Measurements from ENCODE around the gene CERS3.

The CERS3 gene
- long read RNA-seq, donor 1: 0 reads
- long read RNA-seq, donor 2: 0 reads
- long read RNA-seq, donor 3: 0 reads
- long read RNA-seq, donor 4: 0 reads
- long read RNA-seq, donor 5: 0 reads
- long read RNA-seq, donor 6: 0 reads
- long read RNA-seq, donor 7: 0 reads
- long read RNA-seq, donor 8: 0 reads

DNA sequence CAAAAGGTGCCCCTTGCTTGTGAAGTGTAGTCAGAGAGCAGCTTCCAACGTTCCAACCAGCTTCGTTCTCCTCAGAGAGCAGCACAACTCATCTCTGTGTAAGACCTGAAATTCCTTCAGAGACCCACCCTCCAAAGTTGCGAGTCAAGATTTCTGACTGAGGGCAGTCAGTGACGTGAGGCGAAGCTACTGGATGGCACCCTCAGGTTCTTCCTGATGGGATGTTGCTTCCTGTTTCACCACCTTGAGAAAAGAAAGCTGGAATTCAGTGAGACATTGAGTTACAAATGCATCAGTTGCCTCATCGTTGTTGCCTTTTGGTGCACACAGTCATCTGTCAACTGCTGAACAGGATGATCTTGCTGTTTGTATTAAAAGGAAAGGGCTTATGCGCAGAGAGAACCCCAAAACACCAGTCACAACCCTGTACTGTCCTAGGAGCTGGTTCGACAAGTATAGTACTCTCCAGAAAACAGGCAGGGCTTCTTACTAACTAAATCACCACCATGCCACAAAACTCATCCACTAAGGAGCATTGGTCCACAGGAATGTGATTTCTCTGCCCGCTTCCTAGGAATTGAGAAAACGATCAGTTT lies at the start of gene CERS3:
Gene CERS3 (minus strand): TSS at position 118 of the 596 bp plus-strand sequence. CDS start 27,101 bp downstream, outside the sequence.
- no peak for DNase-seq

GRCh38 chr15:100573526-100573925 lies 44.8 kb upstream of the CERS3 start:
- DNase-seq: no peak

- DNase-seq: no peak
Measured at GRCh38 chr15:100572362-100572983, 43.7 kb upstream of the CERS3 start.

GRCh38 chr15:100571592-100572167 lies 42.9 kb upstream of the CERS3 start:
- no peak for DNase-seq

GRCh38 chr15:100570735-100571313 lies 42.1 kb upstream of the CERS3 start:
- DNase-seq: no peak

DNA sequence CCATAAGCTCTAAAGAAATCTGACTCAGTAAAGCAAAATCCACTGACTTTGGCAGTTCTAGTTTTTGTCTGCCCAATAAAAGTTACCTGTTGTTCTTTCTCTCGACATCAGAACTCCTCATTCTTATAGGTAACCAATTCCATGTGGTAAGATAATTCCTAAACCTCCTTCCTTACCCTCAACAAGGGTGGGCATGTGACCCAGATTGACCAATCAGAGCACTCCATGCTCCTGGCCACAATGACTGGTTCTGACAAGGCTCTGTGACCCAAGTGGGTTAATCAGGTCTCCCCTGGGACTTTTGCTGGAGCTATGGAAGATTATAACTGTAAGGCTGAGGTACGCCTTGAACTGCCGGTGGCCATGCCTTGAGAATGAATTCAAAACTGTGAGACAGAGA lies 41.5 kb upstream of the CERS3 start:
- DNase-seq: no peak

- no peak for DNase-seq
Measured at GRCh38 chr15:100569391-100569790, 40.6 kb upstream of the CERS3 start.

- no peak for DNase-seq
Measured at GRCh38 chr15:100566850-100567628, 38.3 kb upstream of the CERS3 start.

DNA sequence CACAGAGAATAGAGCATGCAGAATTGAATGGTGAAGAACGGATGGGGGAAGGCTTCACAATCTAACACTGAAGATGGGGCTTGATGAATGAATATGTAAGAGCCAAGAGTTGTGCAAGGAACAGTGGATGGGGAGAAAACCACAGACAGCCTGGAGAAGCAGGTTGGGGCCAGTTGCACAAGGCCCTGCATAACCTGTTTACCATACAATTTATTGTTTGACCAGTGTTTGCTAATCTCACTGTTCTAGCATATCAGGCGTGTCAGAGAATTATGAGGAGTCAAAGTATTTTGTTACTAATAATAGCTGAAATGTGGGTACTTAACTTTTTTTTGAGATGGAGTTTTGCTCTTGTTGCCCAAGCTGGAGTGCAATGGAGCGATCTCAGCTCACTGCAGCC lies 36.8 kb upstream of the CERS3 start:
- DNase-seq: no peak

- no peak for DNase-seq
Measured at GRCh38 chr15:100560323-100560722, 31.6 kb upstream of the CERS3 start.

GRCh38 chr15:100559330-100559729 lies 30.6 kb upstream of the CERS3 start:
- no peak for DNase-seq

DNA sequence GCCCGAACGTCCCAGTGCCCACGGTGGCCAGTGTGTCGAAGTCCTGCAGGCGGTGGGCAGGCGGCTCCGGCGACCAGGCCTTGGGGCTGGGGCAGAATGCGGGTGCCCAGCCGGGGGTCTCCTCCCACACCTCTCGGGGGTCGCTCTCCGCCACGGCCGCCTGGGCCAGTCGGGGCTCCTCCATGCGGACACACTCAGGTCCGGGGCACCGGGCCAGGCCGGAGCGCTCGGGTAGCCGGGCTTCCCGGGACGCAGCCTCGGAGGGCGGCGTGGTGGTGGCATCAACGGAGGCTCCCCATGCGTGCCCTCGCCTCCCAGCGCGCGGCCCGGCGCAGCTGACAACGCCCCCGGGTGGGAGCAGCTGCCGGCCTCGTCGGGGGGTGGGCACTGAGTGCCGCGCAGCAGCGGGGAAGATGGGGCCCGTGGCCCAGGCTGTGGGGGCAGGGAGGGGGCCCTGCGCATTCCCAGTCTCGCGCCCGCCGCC lies 30.1 kb upstream of the CERS3 start:
- DNase-seq: no peak

DNA sequence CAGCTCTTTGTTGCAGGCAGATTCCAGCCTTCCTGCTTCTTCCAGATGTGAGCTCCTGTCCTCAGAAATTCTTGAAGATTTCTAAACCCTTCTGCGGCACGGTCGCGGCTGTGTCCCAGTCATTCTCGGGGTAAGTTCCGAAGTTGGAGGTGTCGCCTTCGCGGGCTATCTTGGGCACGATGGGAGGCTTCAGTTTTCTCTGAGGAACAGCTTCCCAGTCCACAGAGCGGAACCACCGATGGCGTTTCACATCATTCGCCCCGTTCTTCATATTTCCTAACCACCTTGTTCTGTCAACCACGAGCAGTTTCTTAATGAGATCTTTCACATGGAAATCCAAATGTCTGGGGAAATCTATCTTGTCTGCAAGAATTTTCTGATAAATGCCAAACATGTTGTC lies 24.7 kb upstream of the CERS3 start:
- no peak for DNase-seq

DNA sequence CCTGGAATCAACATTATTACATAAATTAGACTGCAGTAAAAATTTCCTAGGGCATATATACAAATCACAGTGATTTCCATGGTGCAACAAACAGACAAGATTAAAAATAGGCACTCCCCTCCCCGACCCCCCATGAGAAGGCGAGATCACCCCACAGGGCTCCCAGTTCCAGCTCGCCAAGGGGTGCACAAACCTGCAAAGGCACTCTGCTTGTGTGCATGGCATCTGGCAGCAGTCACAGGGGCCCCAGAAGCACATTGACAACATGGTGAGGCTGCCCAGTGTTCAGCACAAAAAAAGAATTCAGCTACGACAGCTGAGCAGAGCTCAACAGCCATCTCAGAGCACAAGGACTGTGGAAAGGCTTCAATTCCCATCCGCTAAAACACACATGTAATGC lies 19.2 kb upstream of the CERS3 start:
- no peak for DNase-seq

DNA sequence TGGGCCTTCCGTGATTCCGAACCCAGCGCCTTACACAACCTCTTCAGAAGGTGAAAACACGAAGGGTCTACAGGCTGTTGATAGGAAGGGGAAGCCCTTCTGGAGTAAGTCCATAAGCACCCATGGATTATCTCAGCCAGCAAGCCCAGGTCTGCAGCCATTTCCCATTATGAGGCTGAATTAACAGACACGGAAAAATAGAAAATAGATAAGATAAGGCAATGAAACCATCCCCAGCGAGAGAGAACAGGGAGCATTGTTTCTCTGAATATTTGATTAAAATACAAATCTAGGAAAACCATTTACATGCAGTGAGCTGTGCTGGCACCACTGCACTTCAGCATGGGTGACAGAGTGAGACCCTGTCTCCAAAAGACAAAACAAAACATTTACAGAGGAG lies 16.2 kb upstream of the CERS3 start:
- no peak for DNase-seq

DNA sequence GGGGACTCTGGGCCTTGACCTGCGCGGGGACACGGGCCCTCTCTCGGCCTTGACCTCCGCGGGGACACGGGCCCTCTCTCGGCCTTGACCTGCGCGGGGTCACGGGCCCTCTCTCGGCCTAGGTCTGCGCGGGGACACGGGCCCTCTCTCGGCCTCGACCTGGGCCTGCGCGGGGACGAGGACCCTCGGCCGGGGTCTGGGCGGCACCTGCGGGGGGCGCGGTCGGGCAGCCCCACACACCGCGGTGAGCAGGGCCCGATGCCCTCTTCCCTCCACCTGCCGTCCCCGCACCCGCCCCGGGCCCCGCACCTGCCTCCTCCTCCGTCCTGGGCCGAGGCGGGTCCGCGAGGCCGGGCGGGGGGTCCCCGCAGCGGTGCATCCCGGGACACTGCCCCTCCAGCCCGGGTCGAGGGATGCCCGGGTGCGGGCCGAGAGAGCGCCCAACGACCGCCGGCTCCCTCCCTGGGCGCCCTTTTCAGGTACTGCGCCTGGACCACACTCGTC lies 15.6 kb upstream of the CERS3 start:
- DNase-seq: no peak

DNA sequence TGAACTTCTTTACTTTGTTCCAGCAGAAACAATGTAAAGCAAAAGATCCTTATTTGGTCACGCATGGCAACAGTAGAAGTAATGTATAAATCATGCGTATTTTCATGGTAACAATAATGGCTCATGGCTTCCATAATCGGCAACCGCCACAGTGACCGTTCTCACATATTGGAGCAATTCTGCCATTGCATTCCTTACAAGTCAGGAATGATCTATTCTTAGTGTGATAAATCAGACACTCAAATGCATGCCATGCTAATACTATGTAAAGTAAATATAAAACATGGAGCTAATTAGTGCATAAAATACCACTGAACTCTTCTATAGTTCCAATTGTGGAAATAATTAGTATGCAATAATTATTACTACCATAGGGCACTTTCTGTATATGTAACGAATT lies 13.5 kb upstream of the CERS3 start:
- DNase-seq: no peak

- DNase-seq: no peak
Measured at GRCh38 chr15:100537331-100537730, 8.6 kb upstream of the CERS3 start.

GRCh38 chr15:100536733-100537132 lies 8.0 kb upstream of the CERS3 start:
- no peak for DNase-seq

DNA sequence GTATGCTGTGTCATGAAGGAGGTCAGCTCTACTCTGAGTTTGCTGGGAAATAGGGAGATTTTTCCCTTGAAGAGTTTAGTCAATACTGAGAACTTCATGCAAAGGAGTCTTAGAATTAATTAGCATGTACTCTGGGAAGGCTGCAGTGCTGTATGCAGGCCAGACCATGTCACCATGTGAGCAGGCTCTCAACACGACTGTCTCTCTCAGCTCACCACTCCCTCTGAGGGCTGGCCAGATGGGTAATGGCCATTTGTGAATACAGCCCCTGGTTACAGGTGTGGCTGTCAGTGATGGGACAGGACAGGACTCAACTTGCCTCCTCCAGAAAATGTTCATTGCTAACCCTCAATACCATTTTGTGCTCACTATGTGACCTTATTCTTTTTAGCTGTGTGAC lies 5.1 kb upstream of the CERS3 start:
- DNase-seq: no peak

DNA sequence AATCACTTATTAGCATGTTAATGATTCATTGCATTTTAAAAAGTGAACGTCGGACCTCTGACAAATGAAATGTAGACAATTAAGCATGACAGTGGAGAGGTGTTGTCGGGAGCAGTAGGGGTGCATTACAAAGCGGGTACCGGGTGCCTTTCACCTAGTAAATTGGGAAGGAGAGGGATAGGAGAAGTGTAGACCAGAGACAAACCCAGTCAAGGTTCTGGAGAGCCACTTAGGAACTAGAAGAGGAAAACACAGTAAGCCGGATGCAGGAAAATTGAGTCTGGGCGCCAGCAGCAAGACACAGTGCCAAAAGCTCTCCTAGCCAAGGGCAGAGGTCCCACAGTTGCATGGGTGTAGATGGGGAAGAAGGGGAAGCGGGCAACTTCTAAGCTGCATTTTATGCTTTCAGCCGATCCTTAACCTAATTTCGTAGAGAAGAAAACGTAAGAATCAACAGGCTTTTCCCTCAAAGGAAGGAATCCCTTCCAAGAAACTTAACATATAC lies 3.1 kb upstream of the CERS3 start:
- no peak for DNase-seq

- DNase-seq: no peak
Measured at GRCh38 chr15:100531204-100531603, 2.5 kb upstream of the CERS3 start.

Measured in right kidney (tissue), 9 donors.